Suprapubic skin (tissue), 4 donors: Measurements from ENCODE around the gene NPFF.

Source experiments
- EP300 ChIP-seq: sonication (generic); formaldehyde crosslinking; IDR thresholded peaks from one replicate; pipeline ENCODE4 v1.6.1; 2017; ENCODE audit warnings: antibody characterized with exemption
- POLR2AphosphoS5 ChIP-seq, 3 donors: sonication (generic); formaldehyde crosslinking; IDR thresholded peaks; one replicate each; pipeline ENCODE4 v1.6.1; 2017; ENCODE audit warnings: antibody characterized with exemption in 3 of 3
- TF ChIP-seq, protein P1 (sequence below), 2 donors: fragments of 200-600 bp in 1 of 2; fragments of 450-650 bp in 1 of 2; sonication (generic) in 1 of 2; IDR thresholded peaks; one replicate each; pipeline ENCODE4 v1.5.1; 2016 to 2019; ENCODE audit warnings: antibody characterized with exemption in 2 of 2, mild to moderate bottlenecking in 1 of 2, moderate library complexity in 1 of 2

GRCh38 chr12:53465679-53466078, 41.6 kb downstream of the NPFF start:
- TF ChIP-seq, protein P1, sequence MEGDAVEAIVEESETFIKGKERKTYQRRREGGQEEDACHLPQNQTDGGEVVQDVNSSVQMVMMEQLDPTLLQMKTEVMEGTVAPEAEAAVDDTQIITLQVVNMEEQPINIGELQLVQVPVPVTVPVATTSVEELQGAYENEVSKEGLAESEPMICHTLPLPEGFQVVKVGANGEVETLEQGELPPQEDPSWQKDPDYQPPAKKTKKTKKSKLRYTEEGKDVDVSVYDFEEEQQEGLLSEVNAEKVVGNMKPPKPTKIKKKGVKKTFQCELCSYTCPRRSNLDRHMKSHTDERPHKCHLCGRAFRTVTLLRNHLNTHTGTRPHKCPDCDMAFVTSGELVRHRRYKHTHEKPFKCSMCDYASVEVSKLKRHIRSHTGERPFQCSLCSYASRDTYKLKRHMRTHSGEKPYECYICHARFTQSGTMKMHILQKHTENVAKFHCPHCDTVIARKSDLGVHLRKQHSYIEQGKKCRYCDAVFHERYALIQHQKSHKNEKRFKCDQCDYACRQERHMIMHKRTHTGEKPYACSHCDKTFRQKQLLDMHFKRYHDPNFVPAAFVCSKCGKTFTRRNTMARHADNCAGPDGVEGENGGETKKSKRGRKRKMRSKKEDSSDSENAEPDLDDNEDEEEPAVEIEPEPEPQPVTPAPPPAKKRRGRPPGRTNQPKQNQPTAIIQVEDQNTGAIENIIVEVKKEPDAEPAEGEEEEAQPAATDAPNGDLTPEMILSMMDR (IDR thresholded peaks at IDR 0.05), result no peak
- TF ChIP-seq POLR2AphosphoS5 (IDR thresholded peaks at IDR 0.05) (no peak), EP300 (no peak)
